Hepatocyte (in vitro differentiated cells): Measurements from ENCODE around the gene RORC. TPM values are rescaled to one million over a fixed set of nuclear protein-coding genes. Genes with fewer than 3 reads are reported as not detected.

Experiments
- DNase-seq: peaks from one replicate; pipeline ENCODE4 v3.0.0-alpha.2; 2016; ENCODE audit warnings: low spot score
- H2AFZ ChIP-seq: fragments of 200-600 bp; sonication (generic); 2 replicates; pipeline ENCODE4 v1.6.0; 2016; ENCODE audit warnings: antibody characterized with exemption, mild to moderate bottlenecking
- H3K27ac ChIP-seq: fragments of 200-600 bp; sonication (generic); 2 replicates; pipeline ENCODE4 v1.5.1; 2016; ENCODE audit warnings: mild to moderate bottlenecking
- H3K27me3 ChIP-seq: fragments of 200-600 bp; sonication (generic); 2 replicates; pipeline ENCODE4 v1.6.1; 2016
- H3K36me3 ChIP-seq: fragments of 200-600 bp; sonication (generic); replicated peaks from 2 replicates; pipeline ENCODE4 v1.5.1; 2016; ENCODE audit warnings: low read depth; ENCODE audit not compliant: insufficient read depth
- H3K4me1 ChIP-seq: fragments of 200-600 bp; sonication (generic); 2 replicates; pipeline ENCODE4 v1.5.1; 2016; ENCODE audit warnings: mild to moderate bottlenecking, moderate library complexity; ENCODE audit not compliant: insufficient read depth
- H3K4me2 ChIP-seq: fragments of 200-600 bp; sonication (generic); 2 replicates; pipeline ENCODE4 v1.6.0; 2016
- H3K4me3 ChIP-seq: fragments of 200-600 bp; sonication (generic); 2 replicates; pipeline ENCODE4 v1.5.1; 2016; ENCODE audit warnings: mild to moderate bottlenecking
- H3K79me2 ChIP-seq: fragments of 200-600 bp; sonication (generic); 2 replicates; pipeline ENCODE4 v1.6.0; 2017; ENCODE audit warnings: mild to moderate bottlenecking
- H3K9me2 ChIP-seq: fragments of 200-600 bp; sonication (generic); replicated peaks from 2 replicates; pipeline ENCODE4 v1.6.0; 2017; ENCODE audit warnings: mild to moderate bottlenecking; ENCODE audit not compliant: insufficient read depth
- H3K9me3 ChIP-seq: fragments of 200-600 bp; sonication (generic); 2 replicates; pipeline ENCODE4 v1.5.1; 2016; ENCODE audit warnings: low read depth, mild to moderate bottlenecking
- H4K20me1 ChIP-seq: fragments of 200-600 bp; sonication (generic); 2 replicates; pipeline ENCODE4 v1.6.0; 2016; ENCODE audit warnings: mild to moderate bottlenecking; ENCODE audit not compliant: insufficient read depth, poor library complexity, severe bottlenecking
- EZH2 ChIP-seq: fragments of 200-600 bp; sonication (generic); IDR thresholded peaks from 2 replicates; pipeline ENCODE4 v1.6.1; 2016; ENCODE audit warnings: antibody characterized with exemption, mild to moderate bottlenecking, borderline replicate concordance
- EZH2phosphoT487 ChIP-seq: fragments of 200-600 bp; sonication (generic); IDR thresholded peaks from one replicate; pipeline ENCODE4 v1.6.1; 2018; ENCODE audit warnings: antibody characterized with exemption, mild to moderate bottlenecking, low read depth, moderate library complexity; ENCODE audit not compliant: unreplicated experiment, severe bottlenecking
- WGBS: methylation state at CpG from one replicate; pipeline ENCODE4 v1.1.6; 2016; ENCODE audit warnings: low lambda C conversion rate; ENCODE audit errors: missing lambda C conversion rate; 5-methylcytosine and 5-hydroxymethylcytosine counted together
- polyA plus RNA-seq: library from polyadenylated mRNA; unstranded; fragments of >200 nt; fragmentation: Nextera tagmentation; extraction: Ambion mirVana; gene quantifications from 2 replicates; pipeline ENCODE4 v1.2.1, GENCODE V29; 2016
- total RNA-seq: library from RNA; depleted of rRNA; stranded (reverse); fragments of >200 nt; gene quantifications from 2 replicates; pipeline ENCODE4 v1.2.3, GENCODE V29; 2014
- TF ChIP-seq, protein P1 (sequence below): fragments of 200-600 bp; sonication (generic); IDR thresholded peaks from 2 replicates; pipeline ENCODE4 v1.5.1; 2016; ENCODE audit warnings: antibody characterized with exemption, mild to moderate bottlenecking; ENCODE audit not compliant: poor library complexity

RORC gene
- total and polyA plus RNA-seq, 2 experiments from 2014 or later: 0.60 to 1.3 TPM

DNA sequence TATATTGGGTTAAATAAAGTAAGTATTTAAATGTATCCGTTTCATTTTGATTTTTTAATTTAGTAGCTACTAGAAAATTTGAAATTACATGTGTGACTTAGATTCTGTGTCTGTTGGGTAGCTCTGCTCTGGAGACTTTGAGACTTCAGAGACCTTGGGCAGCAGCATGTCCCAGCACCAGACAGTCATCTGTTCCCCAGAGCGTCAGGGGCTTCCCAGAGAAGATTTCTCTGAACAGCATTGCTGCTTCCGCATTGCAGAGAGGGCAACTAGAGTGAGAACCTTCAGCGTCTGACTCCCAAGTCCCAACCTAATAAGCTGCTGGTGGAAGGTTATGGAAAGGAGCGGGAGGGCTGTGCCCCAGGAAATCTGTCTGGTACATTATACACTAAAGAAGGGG lies 33.0 kb downstream of the RORC start:
- Histone ChIP-seq H3K4me1 (no peaks in the 10 kb centered on the region), H4K20me1 (no peaks in the 10 kb centered on the region), H3K36me3 (no peaks in the 10 kb centered on the region), H3K9me3 (no peaks in the 10 kb centered on the region), H2AFZ (no peak overlapping the region), H3K27me3 (peaks cover 16% of the 10 kb centered on the region), H3K4me3 (no peak overlapping the region), H3K4me2 (no peak overlapping the region), H3K27ac (no peak overlapping the region), H3K79me2 (no peaks in the 10 kb centered on the region), H3K9me2 (no peaks in the 10 kb centered on the region)
- TF ChIP-seq EZH2phosphoT487 (no peak), EZH2 (no peak)
- TF ChIP-seq, protein P1, sequence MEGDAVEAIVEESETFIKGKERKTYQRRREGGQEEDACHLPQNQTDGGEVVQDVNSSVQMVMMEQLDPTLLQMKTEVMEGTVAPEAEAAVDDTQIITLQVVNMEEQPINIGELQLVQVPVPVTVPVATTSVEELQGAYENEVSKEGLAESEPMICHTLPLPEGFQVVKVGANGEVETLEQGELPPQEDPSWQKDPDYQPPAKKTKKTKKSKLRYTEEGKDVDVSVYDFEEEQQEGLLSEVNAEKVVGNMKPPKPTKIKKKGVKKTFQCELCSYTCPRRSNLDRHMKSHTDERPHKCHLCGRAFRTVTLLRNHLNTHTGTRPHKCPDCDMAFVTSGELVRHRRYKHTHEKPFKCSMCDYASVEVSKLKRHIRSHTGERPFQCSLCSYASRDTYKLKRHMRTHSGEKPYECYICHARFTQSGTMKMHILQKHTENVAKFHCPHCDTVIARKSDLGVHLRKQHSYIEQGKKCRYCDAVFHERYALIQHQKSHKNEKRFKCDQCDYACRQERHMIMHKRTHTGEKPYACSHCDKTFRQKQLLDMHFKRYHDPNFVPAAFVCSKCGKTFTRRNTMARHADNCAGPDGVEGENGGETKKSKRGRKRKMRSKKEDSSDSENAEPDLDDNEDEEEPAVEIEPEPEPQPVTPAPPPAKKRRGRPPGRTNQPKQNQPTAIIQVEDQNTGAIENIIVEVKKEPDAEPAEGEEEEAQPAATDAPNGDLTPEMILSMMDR: no peak
- 86% methylated on average over 5 of the region's 5 CpGs for WGBS
- DNase-seq: no peak

DNA sequence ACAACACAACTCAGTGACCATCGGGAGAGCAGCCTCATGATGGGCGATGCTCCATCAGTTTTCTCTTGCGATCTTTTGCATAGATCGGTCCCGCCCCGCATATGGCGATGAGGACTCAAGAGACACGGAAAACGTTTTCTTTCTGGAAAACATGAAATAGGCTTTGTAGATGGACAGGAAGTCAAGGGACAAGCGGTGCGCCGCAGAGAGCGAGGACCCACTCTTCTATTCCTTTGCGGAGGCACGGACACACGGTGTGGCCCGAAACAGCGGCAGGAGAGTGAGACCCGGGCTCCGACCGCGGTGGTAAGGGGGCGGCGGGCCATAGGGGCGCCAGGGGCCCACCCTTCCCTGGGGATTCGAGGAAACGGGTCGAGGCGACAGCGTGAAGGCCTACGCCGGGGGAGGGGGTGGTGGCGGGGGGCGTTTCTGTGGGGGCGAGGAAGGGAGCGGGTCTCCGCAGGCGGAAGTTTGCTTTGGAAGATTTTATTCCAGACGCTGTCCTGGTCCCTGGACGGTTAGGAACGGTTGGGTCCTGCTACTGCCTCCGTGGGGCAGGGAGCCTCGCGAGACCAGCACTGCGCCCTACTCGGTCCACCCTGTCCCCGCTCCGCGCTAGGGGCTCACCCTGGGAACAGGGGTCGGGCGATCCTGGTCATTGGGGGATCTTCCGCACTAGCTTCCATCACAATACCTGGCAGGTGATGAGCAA lies 40.5 kb downstream of the RORC start:
- Histone ChIP-seq H3K4me1 (no peaks in the 10 kb centered on the region), H3K4me2 (peak overlapping the region; percentile 73), H3K9me2 (no peaks in the 10 kb centered on the region), H3K27ac (peak overlapping the region; percentile 0), H3K36me3 (no peaks in the 10 kb centered on the region), H2AFZ (peak overlapping the region; percentile 42), H3K79me2 (no peaks in the 10 kb centered on the region), H3K27me3 (no peaks in the 10 kb centered on the region), H4K20me1 (no peaks in the 10 kb centered on the region), H3K4me3 (peak overlapping the region; percentile 8), H3K9me3 (no peaks in the 10 kb centered on the region)
- TF ChIP-seq, protein P1: no peak
- TF ChIP-seq EZH2 (no peak), EZH2phosphoT487 (no peak)
- peak; percentile 41 for DNase-seq
- under 1% methylated on average over 39 of the region's 52 CpGs for WGBS

DNA sequence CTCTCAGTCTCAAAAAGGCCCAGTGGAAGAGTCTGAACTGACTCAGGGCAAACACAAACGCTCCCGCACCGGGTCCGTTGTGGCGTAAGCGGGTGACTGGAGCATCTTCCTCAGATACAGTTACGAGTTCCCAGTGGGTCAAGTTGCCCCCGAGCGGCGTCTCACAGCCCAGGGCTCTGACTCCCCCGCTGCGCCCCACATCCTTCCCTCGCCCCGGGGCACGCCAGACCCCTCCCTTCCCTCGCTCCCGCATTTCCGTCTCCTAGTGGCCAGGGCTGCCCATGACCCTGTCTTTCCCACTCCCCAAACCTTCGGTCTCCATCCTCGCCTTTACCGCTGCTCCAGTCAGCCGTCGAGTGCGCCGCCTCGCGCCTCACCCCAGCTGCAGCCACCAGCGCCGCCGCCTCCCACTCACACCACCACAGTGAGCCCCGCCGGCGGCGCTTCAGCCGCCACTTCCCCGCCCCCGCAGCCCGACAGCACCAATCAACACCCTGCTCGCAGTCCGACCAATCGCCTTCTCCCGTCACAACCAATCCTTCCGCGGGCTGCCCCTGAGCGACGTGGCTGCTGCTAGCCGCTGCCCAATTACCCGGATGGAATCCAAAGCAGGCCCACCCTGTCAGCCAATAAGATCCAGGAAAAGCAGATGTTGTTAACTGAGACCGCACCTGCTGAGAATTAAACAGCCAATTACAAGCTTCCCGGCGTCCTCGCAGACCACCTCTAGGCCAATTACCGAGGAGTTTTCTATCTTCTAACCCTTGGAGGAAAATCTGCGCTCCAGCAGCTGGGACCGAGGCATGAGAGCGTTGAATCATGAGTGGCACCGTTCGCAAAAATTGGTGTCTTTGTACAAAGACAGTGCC lies 41.3 kb downstream of the RORC start, which contains the start of gene TDRKH:
TDRKH (minus strand) TSS at position 430 of the 869 bp plus-strand sequence. CDS start 7,478 bp downstream, outside the sequence.
- Histone ChIP-seq H2AFZ (peak within 1 kb of the TSS; percentile 67), H3K4me2 (peak within 1 kb of the TSS; percentile 85), H3K79me2 (no peaks in the 10 kb centered on the region), H4K20me1 (no peaks in the 10 kb centered on the region), H3K36me3 (no peaks in the 10 kb centered on the region), H3K27ac (peak within 1 kb of the TSS; percentile 0), H3K9me2 (no peaks in the 10 kb centered on the region), H3K27me3 (peaks cover under 1% of the 10 kb centered on the region), H3K4me1 (no peaks in the 10 kb centered on the region), H3K4me3 (peak within 1 kb of the TSS; percentile 12), H3K9me3 (no peaks in the 10 kb centered on the region)
- under 1% methylated on average over 43 of the region's 58 CpGs for WGBS
- peak; percentile 99 for DNase-seq
- no peak for TF ChIP-seq EZH2phosphoT487
- no peak for TF ChIP-seq EZH2
- TF ChIP-seq, protein P1: no peak
